Measurements from ENCODE around the gene CNIH2. TPM values are rescaled to one million over a fixed set of nuclear protein-coding genes. Genes with fewer than 3 reads are reported as not detected.

Gene CNIH2
- total RNA-seq, 2 donors from 2014 or later: 3.6 TPM; not detected in 1

DNA sequence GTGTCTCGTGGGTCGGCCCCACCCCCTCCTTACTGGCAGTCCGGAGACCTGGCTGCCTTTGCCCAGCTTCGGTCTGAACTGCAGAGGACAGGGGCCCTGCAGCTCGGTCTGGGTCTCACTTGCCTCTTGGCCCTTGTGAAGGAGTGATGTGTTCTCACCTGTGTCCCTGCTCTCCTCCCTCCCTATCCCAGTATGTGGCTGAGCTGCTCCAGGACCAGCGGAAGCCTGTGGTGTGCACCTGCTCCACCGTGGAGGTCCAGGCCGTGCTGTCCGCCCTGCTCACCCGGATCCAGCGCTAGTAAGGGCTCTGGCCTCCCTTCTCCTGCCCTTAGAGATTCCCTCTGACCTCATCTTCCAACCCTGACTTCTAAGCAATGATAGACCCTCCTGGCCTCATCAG, 45.2 kb upstream of the CNIH2 start:
- no peak for DNase-seq (ENCODE audit: low spot score)
- intact Hi-C loops (cut with DNase I): no loop called here
- WGBS: 91% methylated on average over 11 of the region's 11 CpGs
- Histone ChIP-seq H3K36me3 (peaks cover 14 to 16% of the 10 kb centered on the region in 2 donors), H3K27ac (no peak overlapping the region), H3K27me3 (replicated peaks; ENCODE audit: insufficient read depth) (no peaks in the 10 kb centered on the region), H3K9me3 (no peaks in the 10 kb centered on the region), H3K4me1 (replicated peaks) (no peaks in the 10 kb centered on the region), H3K4me3 (no peak overlapping the region)
- TF ChIP-seq CTCF (IDR thresholded peaks at IDR 0.05) (no peak), POLR2A (IDR thresholded peaks at IDR 0.05) (no peak), POLR2AphosphoS5 (IDR thresholded peaks at IDR 0.05) (no peak)

GRCh38 chr11:66233301-66233700, 44.7 kb upstream of the CNIH2 start:
- Histone ChIP-seq H3K4me1 (replicated peaks) (no peaks in the 10 kb centered on the region), H3K4me3 (no peak overlapping the region), H3K9me3 (no peaks in the 10 kb centered on the region), H3K27ac (no peak overlapping the region), H3K36me3 (peaks cover 14 to 16% of the 10 kb centered on the region in 2 donors), H3K27me3 (replicated peaks; ENCODE audit: insufficient read depth) (no peaks in the 10 kb centered on the region)
- 94% methylated on average over 5 of the region's 5 CpGs for WGBS
- DNase-seq (ENCODE audit: low spot score): no peak
- intact Hi-C loops (cut with DNase I): no loop called here
- TF ChIP-seq CTCF (IDR thresholded peaks at IDR 0.05) (no peak), POLR2AphosphoS5 (IDR thresholded peaks at IDR 0.05) (no peak), POLR2A (IDR thresholded peaks at IDR 0.05) (no peak)

DNA sequence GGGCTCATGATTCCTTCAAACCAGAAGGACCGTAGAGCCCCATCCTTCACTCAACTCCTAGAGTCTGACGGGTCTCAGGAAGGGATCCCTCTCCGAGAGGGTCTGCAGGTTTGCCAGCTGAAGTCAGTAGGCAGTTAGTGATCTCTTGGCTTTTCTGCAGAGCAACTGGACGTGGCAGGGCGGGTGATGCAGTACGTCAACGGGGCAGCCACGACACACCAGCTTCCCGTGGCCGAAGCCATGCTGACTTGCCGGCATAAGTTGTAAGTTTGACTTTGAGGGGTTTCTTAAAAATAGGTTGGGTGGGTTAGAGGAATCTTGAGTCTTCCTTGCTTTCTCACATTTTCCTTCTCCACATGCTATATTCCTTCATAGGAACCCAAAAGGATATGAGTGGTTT, 42.8 kb upstream of the CNIH2 start:
- 89% methylated on average over 11 of the region's 11 CpGs for WGBS
- H3K9me3 ChIP-seq: no peaks in the 10 kb centered on the region
- H3K36me3 ChIP-seq: peaks cover 14 to 23% of the 10 kb centered on the region in 2 donors
- H3K27me3 ChIP-seq (replicated peaks; ENCODE audit: insufficient read depth): no peaks in the 10 kb centered on the region
- TF ChIP-seq CTCF (IDR thresholded peaks at IDR 0.05) (no peak), POLR2AphosphoS5 (IDR thresholded peaks at IDR 0.05) (no peak), POLR2A (IDR thresholded peaks at IDR 0.05) (no peak)
- DNase-seq (ENCODE audit: low spot score): no peak
- intact Hi-C loops (cut with DNase I): no loop called here
- no peaks in the 10 kb centered on the region for H3K4me1 ChIP-seq (replicated peaks)
- no peak overlapping the region for H3K4me3 ChIP-seq
- H3K27ac ChIP-seq: no peak overlapping the region

GRCh38 chr11:66237867-66238266, 40.1 kb upstream of the CNIH2 start:
- H3K36me3 ChIP-seq: peaks cover 6 to 23% of the 10 kb centered on the region in 2 donors
- no peak for DNase-seq (ENCODE audit: low spot score)
- no peaks in the 10 kb centered on the region for H3K27me3 ChIP-seq (replicated peaks; ENCODE audit: insufficient read depth)
- 78% methylated on average over 6 of the region's 6 CpGs for WGBS
- no peak overlapping the region for H3K27ac ChIP-seq
- H3K9me3 ChIP-seq: no peaks in the 10 kb centered on the region
- no peak overlapping the region for H3K4me3 ChIP-seq
- TF ChIP-seq POLR2A (IDR thresholded peaks at IDR 0.05) (no peak), POLR2AphosphoS5 (IDR thresholded peaks at IDR 0.05) (no peak), CTCF (IDR thresholded peaks at IDR 0.05) (no peak)
- intact Hi-C loops (cut with DNase I): no loop called here
- H3K4me1 ChIP-seq (replicated peaks): no peaks in the 10 kb centered on the region

DNA sequence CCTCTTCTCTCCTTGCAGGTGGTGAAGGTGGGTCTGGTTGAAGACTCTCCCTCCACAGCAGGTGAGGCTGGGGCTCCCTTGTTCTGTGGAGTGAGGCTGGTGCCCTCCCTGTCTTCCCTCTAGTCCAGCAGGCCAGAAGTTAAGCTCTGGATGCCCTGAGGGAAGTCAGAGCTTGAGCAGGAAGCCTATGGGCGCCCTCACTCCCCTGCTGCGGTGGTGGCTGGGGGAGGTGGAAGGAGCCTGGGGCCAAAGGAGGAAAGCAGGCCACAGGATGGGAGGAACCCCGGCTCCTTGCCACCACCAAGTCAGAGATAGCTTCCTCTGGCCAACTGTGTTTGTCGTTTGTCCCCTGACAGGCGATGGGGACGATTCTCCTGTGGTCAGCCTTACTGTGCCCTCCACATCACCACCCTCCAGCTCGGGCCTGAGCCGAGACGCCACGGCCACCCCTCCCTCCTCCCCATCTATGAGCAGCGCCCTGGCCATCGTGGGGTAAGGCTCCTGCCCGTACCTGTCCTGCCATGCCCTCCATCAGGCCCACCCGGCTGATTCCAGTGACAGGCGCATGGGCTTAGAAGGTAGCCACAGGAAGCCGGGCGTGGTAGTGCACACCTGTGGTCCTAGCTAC, 39.1 kb upstream of the CNIH2 start:
- WGBS: 94% methylated on average over 12 of the region's 17 CpGs
- intact Hi-C loops (cut with DNase I): no loop called here

More for the DNA sequence above, 39.1 kb upstream of the CNIH2 start:
- H3K36me3 ChIP-seq: peaks cover 0 to 15% of the 10 kb centered on the region in 2 donors
- no peak overlapping the region for H3K4me3 ChIP-seq
- no peaks in the 10 kb centered on the region for H3K27me3 ChIP-seq (replicated peaks; ENCODE audit: insufficient read depth)
- no peak for DNase-seq (ENCODE audit: low spot score)
- TF ChIP-seq POLR2A (IDR thresholded peaks at IDR 0.05): no peak
- no peak for TF ChIP-seq POLR2AphosphoS5 (IDR thresholded peaks at IDR 0.05)
- no peak for TF ChIP-seq CTCF (IDR thresholded peaks at IDR 0.05)
- no peaks in the 10 kb centered on the region for H3K4me1 ChIP-seq (replicated peaks)
- H3K9me3 ChIP-seq: no peaks in the 10 kb centered on the region
- H3K27ac ChIP-seq: no peak overlapping the region

All from prostate gland (tissue), 2 donors.